Osteoblast (primary cell): ENCODE results near the gene AMOTL1. TPM values are rescaled to one million over a fixed set of nuclear protein-coding genes. Genes with fewer than 3 reads are reported as not detected.
A peak's percentile ranks its signal among the peaks of the same experiment; 100 is the strongest.

Experiments used
- DNase-seq: peaks from one replicate; pipeline ENCODE4 v3.0.0; 2011; ENCODE audit warnings: low spot score, mixed read lengths; ENCODE audit not compliant: insufficient read length; ENCODE audit errors: missing footprints
- H2AFZ ChIP-seq: 2 replicates; pipeline ENCODE4 v1.6.0; 2011; ENCODE audit warnings: mild to moderate bottlenecking, low read length
- H3K27ac ChIP-seq: 2 replicates; pipeline ENCODE4 v1.5.1; 2011; ENCODE audit warnings: mild to moderate bottlenecking, low read depth, low read length, moderate library complexity
- H3K27me3 ChIP-seq: 2 replicates; pipeline ENCODE4 v1.6.0; 2012; ENCODE audit warnings: mild to moderate bottlenecking, control low read depth, inconsistent platforms, low read length, moderate library complexity; ENCODE audit not compliant: insufficient read depth
- H3K36me3 ChIP-seq: 2 replicates; pipeline ENCODE4 v1.5.1; 2011; ENCODE audit warnings: mild to moderate bottlenecking, low read length, control low read depth, moderate library complexity; ENCODE audit not compliant: insufficient read depth
- H3K4me1 ChIP-seq: 2 replicates; pipeline ENCODE4 v1.5.1; 2011; ENCODE audit warnings: mild to moderate bottlenecking, low read length, control low read depth, moderate library complexity; ENCODE audit not compliant: insufficient read depth
- H3K4me2 ChIP-seq: 2 replicates; pipeline ENCODE4 v1.6.0; 2011; ENCODE audit warnings: mild to moderate bottlenecking, low read length; ENCODE audit not compliant: insufficient read depth
- H3K4me3 ChIP-seq: fragments of 200-600 bp; sonication (generic); 3 replicates; pipeline ENCODE4 v1.5.1; 2012; ENCODE audit warnings: mild to moderate bottlenecking, low read length, inconsistent platforms; ENCODE audit not compliant: insufficient read depth
- H3K79me2 ChIP-seq: 2 replicates; pipeline ENCODE4 v1.6.0; 2012; ENCODE audit warnings: mild to moderate bottlenecking, low read length, control low read depth, inconsistent platforms; ENCODE audit not compliant: insufficient read depth
- H3K9me3 ChIP-seq: 2 replicates; pipeline ENCODE4 v1.5.1; 2011; ENCODE audit warnings: low read depth, low read length, control low read depth
- H4K20me1 ChIP-seq: 2 replicates; pipeline ENCODE4 v1.6.0; 2012; ENCODE audit warnings: mild to moderate bottlenecking, low read length, control low read depth; ENCODE audit not compliant: insufficient read depth
- total RNA-seq: library from RNA; depleted of rRNA; stranded (reverse); fragments of >200 nt; gene quantifications from 2 replicates; pipeline ENCODE4 v1.2.3, GENCODE V29; 2012
- TF ChIP-seq, protein P1 (sequence below): IDR thresholded peaks from 2 replicates; pipeline ENCODE4 v1.5.1; 2011; ENCODE audit warnings: mild to moderate bottlenecking, low read depth, low read length, moderate library complexity; ENCODE audit errors: extremely low read depth

AMOTL1 gene
- total RNA-seq, 1 donor, result 53.6 TPM

DNA sequence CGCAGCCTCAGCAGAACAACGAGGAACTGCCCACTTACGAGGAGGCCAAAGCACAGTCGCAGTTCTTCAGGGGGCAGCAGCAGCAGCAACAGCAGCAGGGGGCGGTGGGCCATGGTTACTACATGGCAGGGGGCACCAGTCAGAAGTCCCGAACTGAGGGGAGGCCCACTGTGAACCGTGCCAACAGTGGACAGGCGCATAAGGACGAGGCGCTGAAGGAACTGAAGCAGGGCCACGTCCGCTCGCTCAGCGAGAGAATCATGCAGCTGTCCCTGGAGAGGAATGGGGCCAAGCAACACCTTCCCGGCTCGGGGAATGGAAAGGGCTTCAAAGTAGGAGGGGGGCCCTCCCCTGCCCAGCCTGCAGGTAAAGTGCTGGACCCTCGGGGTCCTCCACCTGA, 31.6 kb downstream of the AMOTL1 start:
- Histone ChIP-seq H3K4me1 (peaks cover 48% of the 10 kb centered on the region), H3K79me2 (peaks cover 88% of the 10 kb centered on the region), H4K20me1 (peaks cover 4% of the 10 kb centered on the region), H2AFZ (no peak overlapping the region), H3K4me3 (no peak overlapping the region), H3K27me3 (no peaks in the 10 kb centered on the region), H3K4me2 (no peak overlapping the region), H3K27ac (no peak overlapping the region), H3K9me3 (no peaks in the 10 kb centered on the region), H3K36me3 (peaks cover 23% of the 10 kb centered on the region)
- no peak for DNase-seq
- TF ChIP-seq, protein P1, sequence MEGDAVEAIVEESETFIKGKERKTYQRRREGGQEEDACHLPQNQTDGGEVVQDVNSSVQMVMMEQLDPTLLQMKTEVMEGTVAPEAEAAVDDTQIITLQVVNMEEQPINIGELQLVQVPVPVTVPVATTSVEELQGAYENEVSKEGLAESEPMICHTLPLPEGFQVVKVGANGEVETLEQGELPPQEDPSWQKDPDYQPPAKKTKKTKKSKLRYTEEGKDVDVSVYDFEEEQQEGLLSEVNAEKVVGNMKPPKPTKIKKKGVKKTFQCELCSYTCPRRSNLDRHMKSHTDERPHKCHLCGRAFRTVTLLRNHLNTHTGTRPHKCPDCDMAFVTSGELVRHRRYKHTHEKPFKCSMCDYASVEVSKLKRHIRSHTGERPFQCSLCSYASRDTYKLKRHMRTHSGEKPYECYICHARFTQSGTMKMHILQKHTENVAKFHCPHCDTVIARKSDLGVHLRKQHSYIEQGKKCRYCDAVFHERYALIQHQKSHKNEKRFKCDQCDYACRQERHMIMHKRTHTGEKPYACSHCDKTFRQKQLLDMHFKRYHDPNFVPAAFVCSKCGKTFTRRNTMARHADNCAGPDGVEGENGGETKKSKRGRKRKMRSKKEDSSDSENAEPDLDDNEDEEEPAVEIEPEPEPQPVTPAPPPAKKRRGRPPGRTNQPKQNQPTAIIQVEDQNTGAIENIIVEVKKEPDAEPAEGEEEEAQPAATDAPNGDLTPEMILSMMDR, result no peak

DNA sequence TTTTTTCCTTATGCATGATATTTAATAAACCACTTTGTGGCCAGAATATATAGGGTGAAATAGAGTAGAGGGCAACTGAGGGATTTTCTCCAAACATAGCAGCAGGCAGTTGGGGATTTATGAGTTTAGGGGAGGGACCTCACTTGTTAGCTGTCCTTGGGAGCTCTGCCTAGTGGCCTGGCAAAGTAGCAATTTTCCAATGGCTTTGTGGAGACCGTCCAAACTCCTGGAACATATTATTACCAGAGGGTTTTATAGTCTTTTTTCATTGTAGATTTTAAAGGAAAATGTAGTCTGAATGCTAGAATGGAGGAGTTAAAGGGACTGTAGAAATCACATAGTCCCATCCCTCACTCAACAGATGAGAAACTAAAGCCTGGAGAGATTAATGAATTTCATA, 32.3 kb downstream of the AMOTL1 start:
- no peaks in the 10 kb centered on the region for H3K27me3 ChIP-seq
- no peaks in the 10 kb centered on the region for H3K9me3 ChIP-seq
- H4K20me1 ChIP-seq, result peaks cover 4% of the 10 kb centered on the region
- peaks cover 95% of the 10 kb centered on the region for H3K79me2 ChIP-seq
- H3K4me2 ChIP-seq, result no peak overlapping the region
- peaks cover 29% of the 10 kb centered on the region for H3K36me3 ChIP-seq
- TF ChIP-seq, protein P1, result no peak
- no peak overlapping the region for H3K4me3 ChIP-seq
- no peak overlapping the region for H2AFZ ChIP-seq
- no peak for DNase-seq
- H3K4me1 ChIP-seq, result peaks cover 50% of the 10 kb centered on the region
- H3K27ac ChIP-seq, result no peak overlapping the region

DNA sequence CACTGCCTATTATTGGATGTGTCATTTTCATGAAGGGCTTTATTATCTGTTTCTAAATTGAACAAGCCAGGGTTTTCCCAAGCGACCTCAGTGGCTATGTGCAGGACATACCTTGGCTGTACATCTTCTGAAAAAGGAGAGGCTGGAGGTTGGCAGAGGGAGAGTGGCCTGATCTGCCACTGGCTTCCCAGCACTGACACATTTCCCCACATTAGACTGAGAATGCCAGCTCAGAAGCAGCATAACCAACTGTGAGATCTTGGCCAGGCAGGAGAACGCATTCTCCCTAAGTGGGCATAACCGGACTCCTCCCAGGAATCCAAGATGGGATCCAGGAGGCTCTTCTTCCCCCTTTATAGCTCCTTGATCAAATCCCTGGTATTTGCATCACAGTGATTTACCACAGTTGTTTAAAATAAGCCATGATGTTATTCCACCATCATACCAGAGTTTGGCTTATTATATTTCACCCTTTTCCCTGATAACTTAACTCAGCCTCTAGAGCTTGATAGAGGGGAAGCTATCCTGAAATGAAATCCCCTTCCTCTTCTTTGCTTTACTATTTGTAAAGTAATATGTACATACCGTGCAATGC, 33.8 kb downstream of the AMOTL1 start:
- Histone ChIP-seq H3K27ac (peak overlapping the region; percentile 34), H2AFZ (no peak overlapping the region), H3K36me3 (peaks cover 29% of the 10 kb centered on the region), H3K4me2 (no peak overlapping the region), H3K4me3 (no peak overlapping the region), H3K9me3 (no peaks in the 10 kb centered on the region), H3K79me2 (peaks cover 98% of the 10 kb centered on the region), H3K4me1 (peaks cover 49% of the 10 kb centered on the region), H4K20me1 (peaks cover 4% of the 10 kb centered on the region), H3K27me3 (no peaks in the 10 kb centered on the region)
- no peak for DNase-seq
- TF ChIP-seq, protein P1, result no peak

DNA sequence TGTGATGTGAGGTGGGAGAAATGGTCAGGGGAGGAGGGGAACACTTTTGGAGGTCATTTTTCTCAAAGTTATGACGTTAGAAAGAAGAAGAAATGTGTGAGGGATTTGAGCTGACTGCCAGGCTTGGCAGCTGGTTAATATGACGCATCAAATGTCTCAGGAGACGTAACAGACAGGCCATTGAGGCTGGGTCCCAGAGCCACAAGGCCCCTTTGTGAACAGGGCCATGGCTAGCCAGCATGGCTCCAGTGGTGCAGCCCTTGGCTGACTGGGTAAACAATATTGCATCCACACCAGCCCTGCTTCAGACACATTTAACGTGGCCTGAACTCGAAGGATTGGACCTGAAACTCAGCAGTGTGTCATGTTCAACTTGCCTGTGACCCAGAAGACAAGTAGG, 34.3 kb downstream of the AMOTL1 start:
- Histone ChIP-seq H3K27ac (peak overlapping the region; percentile 34), H4K20me1 (peaks cover 4% of the 10 kb centered on the region), H3K4me1 (peaks cover 44% of the 10 kb centered on the region)

More for the DNA sequence above, 34.3 kb downstream of the AMOTL1 start:
- Histone ChIP-seq H3K9me3 (no peaks in the 10 kb centered on the region), H3K4me2 (no peak overlapping the region), H3K27me3 (no peaks in the 10 kb centered on the region), H3K4me3 (no peak overlapping the region), H3K79me2 (peaks cover 94% of the 10 kb centered on the region), H3K36me3 (peaks cover 29% of the 10 kb centered on the region), H2AFZ (no peak overlapping the region)
- TF ChIP-seq, protein P1, result no peak
- no peak for DNase-seq
